Upper lobe of left lung (tissue), 6 donors: ENCODE data around the gene SH2D2A. TPM values are rescaled to one million over a fixed set of nuclear protein-coding genes. Genes with fewer than 3 reads are reported as not detected.

Experiments
- ATAC-seq, 2 donors: fragments of 200-7000 bp; cut with Tn5 transposase; one replicate each; pipeline ENCODE4 v1.9.1; 2022; ENCODE audit warnings: mild to moderate bottlenecking in 2 of 2, moderate library complexity in 2 of 2; ENCODE audit not compliant: low FRiP score in 2 of 2
- DNase-seq, 2 donors: peaks; one replicate each; pipeline ENCODE4 v3.0.0-alpha.2; 2019 to 2020
- H3K27ac ChIP-seq, 4 donors: fragments of 200-600 bp; sonication (generic); one replicate each; pipeline ENCODE4 v1.5.1; 2016 to 2019
- H3K27me3 ChIP-seq, 4 donors: fragments of 200-600 bp; sonication (generic); one replicate each; pipeline ENCODE4 v1.5.1; 2017 to 2019
- H3K36me3 ChIP-seq, 4 donors: fragments of 200-600 bp; sonication (generic); one replicate each; pipeline ENCODE4 v1.5.1; 2016 to 2019
- H3K4me1 ChIP-seq, 4 donors: fragments of 200-600 bp; sonication (generic); one replicate each; pipeline ENCODE4 v1.5.1; 2018 to 2019
- H3K4me3 ChIP-seq, 4 donors: fragments of 200-600 bp; sonication (generic); one replicate each; pipeline ENCODE4 v1.5.1; 2017 to 2019; ENCODE audit warnings: mild to moderate bottlenecking in 2 of 4, moderate library complexity in 1 of 4
- H3K9me3 ChIP-seq, 4 donors: fragments of 200-600 bp; sonication (generic); one replicate each; pipeline ENCODE4 v1.5.1; 2018 to 2019
- EP300 ChIP-seq, 4 donors: sonication (generic); formaldehyde crosslinking; IDR thresholded peaks; one replicate each; pipeline ENCODE4 v1.5.1; 2017; ENCODE audit warnings: antibody characterized with exemption in 4 of 4, control low read depth in 2 of 4
- POLR2A ChIP-seq, 4 donors: fragments of 450-650 bp; IDR thresholded peaks; one replicate each; pipeline ENCODE4 v1.5.1; 2016 to 2017; ENCODE audit warnings: antibody characterized with exemption in 4 of 4, mild to moderate bottlenecking in 2 of 4
- POLR2AphosphoS5 ChIP-seq, 2 donors: sonication (generic); formaldehyde crosslinking; IDR thresholded peaks; one replicate each; pipeline ENCODE4 v1.5.1; 2017; ENCODE audit warnings: antibody characterized with exemption in 2 of 2
- WGBS, 2 donors: methylation state at CpG; one replicate each; pipeline ENCODE4 v1.1.5; 2017 to 2018; 5-methylcytosine and 5-hydroxymethylcytosine counted together
- total RNA-seq, 6 donors: library from RNA; depleted of rRNA in 4 of 6; stranded (reverse); fragments of >200 nt in 4 of 6; gene quantifications; one replicate each; pipeline versions ENCODE4 v1.1.0 to v1.2.1, GENCODE V29; 2016 to 2021
- TF ChIP-seq, protein P1 (sequence below), 6 experiments: fragments of 450-650 bp in 4 of 6; fragments of 200-600 bp in 2 of 6; sonication (generic) in 2 of 6; IDR thresholded peaks; one replicate each; pipeline ENCODE4 v1.5.1; 2016 to 2019; ENCODE audit warnings: antibody characterized with exemption in 6 of 6
- donor health status: DM: no; HTN: no; CAD: no; lungs with moderate emphysema.
- donor health status: DM: no; HTN: yes; CAD: no; lungs with severe emphysema.

The SH2D2A gene
- total RNA-seq, 6 donors from 2014 or later, result 2.3 to 8.4 (median 5.0) TPM

DNA sequence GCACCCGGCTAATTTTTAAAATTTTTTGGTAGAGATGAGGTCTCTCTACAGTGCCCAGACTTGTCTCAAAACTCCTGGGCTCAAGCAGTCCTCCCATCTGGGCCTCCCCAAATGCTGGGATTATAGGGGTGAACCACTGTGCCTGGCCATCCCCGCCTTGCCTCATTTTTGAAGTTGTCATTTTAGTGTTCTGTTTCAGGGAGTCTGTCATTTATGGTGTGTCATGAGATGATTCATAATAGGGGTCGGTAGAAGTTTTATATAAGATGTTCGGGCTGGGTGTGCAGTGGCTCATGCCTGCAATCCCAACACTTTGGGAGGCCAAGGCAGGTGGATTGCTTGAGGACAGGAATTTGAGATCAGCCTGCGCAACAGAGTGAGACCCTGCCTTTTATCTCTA, 40.8 kb downstream of the SH2D2A start:
- Histone ChIP-seq H3K4me3 (no peak overlapping the region), H3K27me3 (no peaks in the 10 kb centered on the region), H3K36me3 (peaks cover 0 to 17% (median 0%) of the 10 kb centered on the region in 4 donors), H3K4me1 (peaks cover 13 to 34% (median 26%) of the 10 kb centered on the region in 4 donors), H3K27ac (no peak overlapping the region), H3K9me3 (no peaks in the 10 kb centered on the region)
- 86 to 88% methylated on average over 5 of the region's 5 CpGs for WGBS, 2 donors
- ATAC-seq (no peak), DNase-seq (no peak)
- TF ChIP-seq, protein P1, sequence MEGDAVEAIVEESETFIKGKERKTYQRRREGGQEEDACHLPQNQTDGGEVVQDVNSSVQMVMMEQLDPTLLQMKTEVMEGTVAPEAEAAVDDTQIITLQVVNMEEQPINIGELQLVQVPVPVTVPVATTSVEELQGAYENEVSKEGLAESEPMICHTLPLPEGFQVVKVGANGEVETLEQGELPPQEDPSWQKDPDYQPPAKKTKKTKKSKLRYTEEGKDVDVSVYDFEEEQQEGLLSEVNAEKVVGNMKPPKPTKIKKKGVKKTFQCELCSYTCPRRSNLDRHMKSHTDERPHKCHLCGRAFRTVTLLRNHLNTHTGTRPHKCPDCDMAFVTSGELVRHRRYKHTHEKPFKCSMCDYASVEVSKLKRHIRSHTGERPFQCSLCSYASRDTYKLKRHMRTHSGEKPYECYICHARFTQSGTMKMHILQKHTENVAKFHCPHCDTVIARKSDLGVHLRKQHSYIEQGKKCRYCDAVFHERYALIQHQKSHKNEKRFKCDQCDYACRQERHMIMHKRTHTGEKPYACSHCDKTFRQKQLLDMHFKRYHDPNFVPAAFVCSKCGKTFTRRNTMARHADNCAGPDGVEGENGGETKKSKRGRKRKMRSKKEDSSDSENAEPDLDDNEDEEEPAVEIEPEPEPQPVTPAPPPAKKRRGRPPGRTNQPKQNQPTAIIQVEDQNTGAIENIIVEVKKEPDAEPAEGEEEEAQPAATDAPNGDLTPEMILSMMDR (IDR thresholded peaks at IDR 0.05), result no peak
- no peak for TF ChIP-seq POLR2A (IDR thresholded peaks at IDR 0.05)
- TF ChIP-seq EP300 (IDR thresholded peaks at IDR 0.05), result no peak
- no peak for TF ChIP-seq POLR2AphosphoS5 (IDR thresholded peaks at IDR 0.05)

DNA sequence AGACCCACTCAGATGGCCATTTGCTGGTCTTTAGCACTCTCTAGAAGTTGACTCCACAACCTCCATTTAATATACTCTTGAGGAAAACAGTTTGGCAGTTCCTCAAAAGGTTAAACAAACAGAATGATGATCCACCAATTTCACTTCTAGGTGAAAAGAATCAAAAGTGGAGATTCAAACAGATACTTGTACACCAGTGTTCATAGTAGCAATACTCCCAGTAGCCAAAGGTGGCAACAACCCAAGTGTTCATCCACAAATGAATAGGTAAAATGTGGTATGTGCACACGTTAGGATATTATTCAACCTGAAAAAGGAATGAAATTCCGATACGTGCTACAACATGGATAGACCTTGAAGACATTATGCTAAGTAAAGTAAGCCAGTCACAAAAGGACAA, 43.0 kb downstream of the SH2D2A start:
- no peak overlapping the region for H3K27ac ChIP-seq
- no peaks in the 10 kb centered on the region for H3K27me3 ChIP-seq
- peaks cover 0 to 26% (median 2%) of the 10 kb centered on the region in 4 donors for H3K36me3 ChIP-seq
- H3K9me3 ChIP-seq, result no peaks in the 10 kb centered on the region
- H3K4me1 ChIP-seq, result peaks cover 27 to 56% (median 42%) of the 10 kb centered on the region in 4 donors
- WGBS, 2 donors, result 91 to 97% methylated on average over 3 of the region's 3 CpGs
- ATAC-seq (no peak), DNase-seq (no peak)
- TF ChIP-seq POLR2AphosphoS5 (IDR thresholded peaks at IDR 0.05), result no peak
- TF ChIP-seq, protein P1 (IDR thresholded peaks at IDR 0.05), result no peak
- no peak for TF ChIP-seq POLR2A (IDR thresholded peaks at IDR 0.05)
- no peak for TF ChIP-seq EP300 (IDR thresholded peaks at IDR 0.05)
- H3K4me3 ChIP-seq, result no peak overlapping the region

DNA sequence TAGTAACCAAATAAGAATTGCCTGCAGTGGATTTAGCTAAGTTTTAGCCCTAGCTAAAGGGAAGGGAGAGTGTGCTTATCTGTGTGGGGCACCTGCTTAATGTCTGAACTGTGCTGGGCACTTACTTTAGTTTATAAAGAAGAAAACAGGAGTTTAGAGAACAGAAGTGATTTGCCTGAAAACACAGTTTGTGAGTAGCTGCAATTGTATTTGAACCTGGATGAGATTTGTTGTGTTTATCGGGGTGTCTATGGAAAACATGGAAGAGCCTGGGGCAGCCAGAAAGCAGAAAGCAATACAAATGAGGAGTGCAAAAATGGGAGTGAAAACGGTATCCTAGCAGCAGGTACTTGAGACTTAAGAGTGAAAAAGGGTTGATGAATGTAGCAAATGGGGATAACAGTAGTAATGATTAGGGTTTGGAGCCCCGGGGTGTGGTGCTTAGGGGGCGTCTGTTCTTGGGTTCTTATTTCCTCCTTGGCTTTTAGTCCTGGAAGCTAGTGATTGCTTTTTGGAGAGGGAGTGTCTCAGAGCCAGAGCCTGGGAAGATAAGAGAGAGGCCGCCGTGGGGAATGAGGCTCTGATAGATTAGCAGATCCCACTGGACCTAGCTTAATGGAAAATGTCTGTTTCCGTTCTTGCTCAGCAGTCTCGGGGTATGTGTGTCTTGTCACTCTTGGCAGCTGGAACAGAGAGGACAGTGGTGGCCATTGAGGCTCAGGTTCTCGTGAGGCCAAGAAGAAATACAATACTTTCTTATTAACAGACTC, 43.7 kb downstream of the SH2D2A start:
- Histone ChIP-seq H3K4me1 (peaks cover 32 to 56% (median 45%) of the 10 kb centered on the region in 4 donors), H3K27me3 (no peaks in the 10 kb centered on the region), H3K4me3 (no peak overlapping the region), H3K36me3 (peaks cover 0 to 26% (median 2%) of the 10 kb centered on the region in 4 donors), H3K9me3 (no peaks in the 10 kb centered on the region), H3K27ac (no peak overlapping the region)
- no peak for TF ChIP-seq POLR2A (IDR thresholded peaks at IDR 0.05)
- no peak for TF ChIP-seq POLR2AphosphoS5 (IDR thresholded peaks at IDR 0.05)
- TF ChIP-seq, protein P1 (IDR thresholded peaks at IDR 0.05), result no peak
- no peak for TF ChIP-seq EP300 (IDR thresholded peaks at IDR 0.05)
- 57 to 60% methylated on average over 9 of the region's 9 CpGs for WGBS, 2 donors
- peak in 1 of 2 donors; percentile 57 for ATAC-seq
- DNase-seq, result no peak

DNA sequence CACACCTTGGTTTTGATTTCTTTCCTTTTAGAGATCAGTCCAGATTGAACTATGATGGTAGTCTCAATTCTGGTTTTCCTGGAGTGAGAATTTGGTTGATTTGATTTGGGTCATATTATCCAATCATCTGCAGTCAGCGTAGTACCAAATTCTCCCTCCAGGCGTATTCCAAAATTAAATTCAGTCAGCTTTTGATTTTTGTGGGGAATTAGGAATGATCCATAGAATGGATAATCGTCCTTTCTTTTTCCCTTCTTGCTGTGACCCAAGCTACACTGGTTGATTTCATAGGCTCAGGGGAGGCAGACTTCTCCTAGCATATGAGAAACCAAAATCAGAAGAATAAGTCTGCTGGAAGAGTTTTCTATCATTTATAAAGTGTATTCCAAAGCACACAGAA, 44.4 kb downstream of the SH2D2A start:
- Histone ChIP-seq H3K4me3 (no peak overlapping the region), H3K27me3 (no peaks in the 10 kb centered on the region), H3K4me1 (peaks cover 29 to 54% (median 41%) of the 10 kb centered on the region in 4 donors), H3K9me3 (no peaks in the 10 kb centered on the region), H3K36me3 (peaks cover 0 to 26% (median 2%) of the 10 kb centered on the region in 4 donors), H3K27ac (no peak overlapping the region)
- ATAC-seq, result no peak
- DNase-seq, result no peak
- 90 to 91% methylated on average over 3 of the region's 3 CpGs for WGBS, 2 donors
- TF ChIP-seq, protein P1 (IDR thresholded peaks at IDR 0.05), result no peak
- TF ChIP-seq EP300 (IDR thresholded peaks at IDR 0.05) (no peak), POLR2AphosphoS5 (IDR thresholded peaks at IDR 0.05) (no peak), POLR2A (IDR thresholded peaks at IDR 0.05) (no peak)
